ENCODE measurements around the gene ESYT3.

DNA sequence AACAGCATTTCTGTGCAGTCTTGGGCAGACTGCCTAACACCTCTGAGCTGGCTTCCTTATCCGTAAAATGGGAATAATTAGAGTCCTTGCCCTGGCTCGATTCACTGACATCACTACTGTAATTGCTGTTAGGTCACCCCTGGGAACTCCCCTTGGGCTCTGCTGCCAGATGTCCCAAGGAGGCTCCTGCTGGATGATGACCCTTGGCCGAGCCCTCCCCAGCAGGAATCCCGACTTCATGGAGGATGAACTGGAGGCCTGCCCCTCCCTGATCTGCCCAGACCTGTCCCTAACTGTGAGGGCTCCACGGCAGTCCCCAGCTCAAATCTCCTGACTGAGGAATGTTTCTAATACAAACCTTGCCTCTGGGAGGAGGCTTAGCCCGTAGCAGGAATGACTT lies 18.0 kb downstream of the ESYT3 start:
- TF ChIP-seq POLR2AphosphoS5 (IDR thresholded peaks at IDR 0.05) (no peak), POLR2A (IDR thresholded peaks at IDR 0.05) (no peak), EP300 (IDR thresholded peaks at IDR 0.05) (no peak)
- TF ChIP-seq, protein P1, sequence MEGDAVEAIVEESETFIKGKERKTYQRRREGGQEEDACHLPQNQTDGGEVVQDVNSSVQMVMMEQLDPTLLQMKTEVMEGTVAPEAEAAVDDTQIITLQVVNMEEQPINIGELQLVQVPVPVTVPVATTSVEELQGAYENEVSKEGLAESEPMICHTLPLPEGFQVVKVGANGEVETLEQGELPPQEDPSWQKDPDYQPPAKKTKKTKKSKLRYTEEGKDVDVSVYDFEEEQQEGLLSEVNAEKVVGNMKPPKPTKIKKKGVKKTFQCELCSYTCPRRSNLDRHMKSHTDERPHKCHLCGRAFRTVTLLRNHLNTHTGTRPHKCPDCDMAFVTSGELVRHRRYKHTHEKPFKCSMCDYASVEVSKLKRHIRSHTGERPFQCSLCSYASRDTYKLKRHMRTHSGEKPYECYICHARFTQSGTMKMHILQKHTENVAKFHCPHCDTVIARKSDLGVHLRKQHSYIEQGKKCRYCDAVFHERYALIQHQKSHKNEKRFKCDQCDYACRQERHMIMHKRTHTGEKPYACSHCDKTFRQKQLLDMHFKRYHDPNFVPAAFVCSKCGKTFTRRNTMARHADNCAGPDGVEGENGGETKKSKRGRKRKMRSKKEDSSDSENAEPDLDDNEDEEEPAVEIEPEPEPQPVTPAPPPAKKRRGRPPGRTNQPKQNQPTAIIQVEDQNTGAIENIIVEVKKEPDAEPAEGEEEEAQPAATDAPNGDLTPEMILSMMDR (IDR thresholded peaks at IDR 0.05): no peak

All from suprapubic skin (tissue), 4 donors.